ENCODE measurements around the gene PTGER1. TPM values are rescaled to one million over a fixed set of nuclear protein-coding genes. Genes with fewer than 3 reads are reported as not detected.
A peak's percentile ranks its signal among the peaks of the same experiment; 100 is the strongest.
"Not testable (repeated sequence)": the region's sequence is repeated elsewhere in the genome, so short reads cannot be mapped to it uniquely, and the experiment has no call there.

Gene PTGER1
- polyA plus RNA-seq, 1 donor (not counting 4 experiments of a cell fraction or from before 2014, with no cell fraction given) = not detected

- Histone ChIP-seq H4K20me1 (ENCODE audit: control insufficient read depth, extremely low read depth, insufficient read depth, low read length) (no peaks in the 10 kb centered on the region), H3K36me3 (ENCODE audit: control insufficient read depth in 2 of 2, extremely low read depth in 1 of 2, insufficient read depth in 2 of 2, low read length in 2 of 2) (no peaks in the 10 kb centered on the region), H2AFZ (ENCODE audit: control insufficient read depth, low read length) (peak overlapping the region; percentile 78), H3K79me2 (ENCODE audit: control insufficient read depth, insufficient read depth, low read length) (no peaks in the 10 kb centered on the region), H3K9me3 (ENCODE audit: control insufficient read depth, low read depth, low read length) (no peaks in the 10 kb centered on the region), H3K4me3 (ENCODE audit: control insufficient read depth in 2 of 3, extremely low read depth in 1 of 3, insufficient read depth in 2 of 3, low read depth in 1 of 3, low read length in 3 of 3) (peak overlapping the region in 1 of 3 experiments; percentile 41), H3K27me3 (ENCODE audit: control insufficient read depth, extremely low read depth, insufficient read depth, low read length) (no peaks in the 10 kb centered on the region), H3K27ac (ENCODE audit: control insufficient read depth, insufficient read depth, low read length) (peak overlapping the region; percentile 92), H3K4me2 (ENCODE audit: control insufficient read depth, extremely low read depth, insufficient read depth, low read depth, low read length) (peak overlapping the region; percentile 81), H3K9me1 (ENCODE audit: control insufficient read depth, extremely low read depth, insufficient read depth, low read length) (no peaks in the 10 kb centered on the region), H3K9ac (ENCODE audit: control insufficient read depth, extremely low read depth, insufficient read depth, low read length) (peak overlapping the region; percentile 79), H3K4me1 (ENCODE audit: control insufficient read depth, extremely low read depth, insufficient read depth, low read length) (peaks cover 46% of the 10 kb centered on the region)
- no peak for TF ChIP-seq EZH2 (IDR thresholded peaks at IDR 0.05; ENCODE audit: low read length)
- TF ChIP-seq, protein P1, sequence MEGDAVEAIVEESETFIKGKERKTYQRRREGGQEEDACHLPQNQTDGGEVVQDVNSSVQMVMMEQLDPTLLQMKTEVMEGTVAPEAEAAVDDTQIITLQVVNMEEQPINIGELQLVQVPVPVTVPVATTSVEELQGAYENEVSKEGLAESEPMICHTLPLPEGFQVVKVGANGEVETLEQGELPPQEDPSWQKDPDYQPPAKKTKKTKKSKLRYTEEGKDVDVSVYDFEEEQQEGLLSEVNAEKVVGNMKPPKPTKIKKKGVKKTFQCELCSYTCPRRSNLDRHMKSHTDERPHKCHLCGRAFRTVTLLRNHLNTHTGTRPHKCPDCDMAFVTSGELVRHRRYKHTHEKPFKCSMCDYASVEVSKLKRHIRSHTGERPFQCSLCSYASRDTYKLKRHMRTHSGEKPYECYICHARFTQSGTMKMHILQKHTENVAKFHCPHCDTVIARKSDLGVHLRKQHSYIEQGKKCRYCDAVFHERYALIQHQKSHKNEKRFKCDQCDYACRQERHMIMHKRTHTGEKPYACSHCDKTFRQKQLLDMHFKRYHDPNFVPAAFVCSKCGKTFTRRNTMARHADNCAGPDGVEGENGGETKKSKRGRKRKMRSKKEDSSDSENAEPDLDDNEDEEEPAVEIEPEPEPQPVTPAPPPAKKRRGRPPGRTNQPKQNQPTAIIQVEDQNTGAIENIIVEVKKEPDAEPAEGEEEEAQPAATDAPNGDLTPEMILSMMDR (optimal IDR thresholded peaks at IDR 0.05 in 1 of 3, IDR thresholded peaks at IDR 0.05 in 1 of 3, conservative IDR thresholded peaks at IDR 0.05 in 1 of 3; ENCODE audit: extremely low read depth in 1 of 3, insufficient read depth in 2 of 3, low read length in 3 of 3) = peak; percentile 89 to 93 (median 90)
- FAIRE-seq = peak; percentile 76
- DNase-seq (ENCODE audit: low read depth, low spot score) = peak; percentile 90
- dilution Hi-C loops (cut with MboI; ENCODE audit: extremely low pct_ligation_motif_present, low sequenced_read_pairs) = no loop called here
Observed at GRCh38 chr19:14505488-14506239, 30.5 kb upstream of the PTGER1 start.

DNA sequence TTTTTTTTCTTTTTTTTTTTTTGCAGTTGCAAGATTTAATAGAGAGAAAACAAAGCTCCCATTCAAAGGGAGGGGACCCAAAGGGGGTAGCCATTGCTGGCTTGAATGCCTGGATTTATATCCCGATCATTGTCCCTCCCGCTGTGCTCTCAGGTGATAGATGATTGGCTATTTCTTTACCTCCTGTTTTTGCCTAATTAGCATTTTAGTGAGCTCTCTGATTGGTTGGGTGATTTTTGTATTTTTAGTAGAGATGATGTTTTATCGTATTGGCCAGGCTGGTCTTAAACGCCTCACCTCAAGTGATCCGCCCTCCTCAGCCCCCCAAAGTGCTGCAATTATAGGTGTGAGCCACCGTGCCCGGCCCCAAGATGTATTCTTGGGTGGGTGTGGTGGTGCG is 29.4 kb upstream of the PTGER1 start:
- H4K20me1 ChIP-seq (ENCODE audit: control insufficient read depth, extremely low read depth, insufficient read depth, low read length); H2AFZ ChIP-seq (ENCODE audit: control insufficient read depth, low read length); H3K4me2 ChIP-seq (ENCODE audit: control insufficient read depth, extremely low read depth, insufficient read depth, low read depth, low read length); H3K9me3 ChIP-seq (ENCODE audit: control insufficient read depth, low read depth, low read length); H3K79me2 ChIP-seq (ENCODE audit: control insufficient read depth, insufficient read depth, low read length); H3K9ac ChIP-seq (ENCODE audit: control insufficient read depth, extremely low read depth, insufficient read depth, low read length); H3K4me3 ChIP-seq (ENCODE audit: control insufficient read depth in 2 of 3, extremely low read depth in 1 of 3, insufficient read depth in 2 of 3, low read depth in 1 of 3, low read length in 3 of 3); FAIRE-seq; DNase-seq (ENCODE audit: low read depth, low spot score); H3K27me3 ChIP-seq (ENCODE audit: control insufficient read depth, extremely low read depth, insufficient read depth, low read length); H3K36me3 ChIP-seq (ENCODE audit: control insufficient read depth in 2 of 2, extremely low read depth in 1 of 2, insufficient read depth in 2 of 2, low read length in 2 of 2); H3K9me1 ChIP-seq (ENCODE audit: control insufficient read depth, extremely low read depth, insufficient read depth, low read length); H3K27ac ChIP-seq (ENCODE audit: control insufficient read depth, insufficient read depth, low read length); dilution Hi-C loops (cut with MboI; ENCODE audit: extremely low pct_ligation_motif_present, low sequenced_read_pairs): not testable (repeated sequence)
- peaks cover 39% of the 10 kb centered on the region for H3K4me1 ChIP-seq (ENCODE audit: control insufficient read depth, extremely low read depth, insufficient read depth, low read length)

Measured in keratinocyte (primary cell).